Esophagus squamous epithelium (tissue), 5 donors: ENCODE data around the gene APOL4. TPM values are rescaled to one million over a fixed set of nuclear protein-coding genes. Genes with fewer than 3 reads are reported as not detected.
A peak's percentile ranks its signal among the peaks of the same experiment; 100 is the strongest.

ENCODE experiments used
- DNase-seq: peaks from one replicate; lab custom pipeline; 2025; lab: John Stamatoyannopoulos, UW
- H3K27ac ChIP-seq, 4 donors: fragments of 200-600 bp; sonication (generic); one replicate each; pipeline ENCODE4 v1.5.1; 2016 to 2019; ENCODE audit warnings: mild to moderate bottlenecking in 1 of 4
- H3K27me3 ChIP-seq, 4 donors: fragments of 200-600 bp; sonication (generic); 1 replicate in 3 of 4; 2 replicates in 1 of 4; pipeline versions ENCODE4 v1.5.1 to v1.6.0; 2017 to 2021; ENCODE audit warnings: antibody characterized with exemption in 1 of 4
- H3K36me3 ChIP-seq, 3 donors: fragments of 200-600 bp; sonication (generic); one replicate each; pipeline ENCODE4 v1.5.1; 2016 to 2019
- H3K4me1 ChIP-seq, 3 donors: fragments of 200-600 bp; sonication (generic); one replicate each; pipeline ENCODE4 v1.5.1; 2017 to 2019
- H3K4me3 ChIP-seq, 4 donors: fragments of 200-600 bp; sonication (generic); 1 replicate in 3 of 4; 2 replicates in 1 of 4; pipeline ENCODE4 v1.5.1; 2016 to 2019; ENCODE audit warnings: mild to moderate bottlenecking in 2 of 4, moderate library complexity in 1 of 4
- H3K9me3 ChIP-seq, 3 donors: fragments of 200-600 bp; sonication (generic); one replicate each; pipeline ENCODE4 v1.5.1; 2016 to 2019
- POLR2A ChIP-seq, 4 donors: fragments of 450-650 bp; IDR thresholded peaks; one replicate each; pipeline ENCODE4 v1.6.1; 2017; ENCODE audit warnings: antibody characterized with exemption in 4 of 4, mild to moderate bottlenecking in 4 of 4, moderate library complexity in 3 of 4
- WGBS, 2 donors: methylation state at CpG; one replicate each; pipeline ENCODE4 v1.1.5; 2018; 5-methylcytosine and 5-hydroxymethylcytosine counted together
- intact Hi-C: fragments of 100-400 bp; cut with DNase I; formaldehyde crosslinking; loops from one replicate; pipeline ENCODE4 v1.15.0; 2022
- total RNA-seq, 4 donors: library from RNA; depleted of rRNA; stranded (reverse); fragments of >200 nt; gene quantifications; one replicate each; pipeline ENCODE4 v1.1.0, GENCODE V29; 2016
- TF ChIP-seq, protein P1 (sequence below), 6 experiments: fragments of 450-650 bp in 4 of 6; fragments of 200-600 bp in 2 of 6; sonication (generic) in 2 of 6; IDR thresholded peaks; one replicate each; pipeline ENCODE4 v1.5.1; 2016 to 2019; ENCODE audit warnings: antibody characterized with exemption in 6 of 6, mild to moderate bottlenecking in 4 of 6, moderate library complexity in 4 of 6
- donor health status: DM: yes; HTN: yes; CAD: no.

The APOL4 gene
- total RNA-seq, 4 donors from 2014 or later: 0.45 to 10.3 (median 2.1) TPM

DNA sequence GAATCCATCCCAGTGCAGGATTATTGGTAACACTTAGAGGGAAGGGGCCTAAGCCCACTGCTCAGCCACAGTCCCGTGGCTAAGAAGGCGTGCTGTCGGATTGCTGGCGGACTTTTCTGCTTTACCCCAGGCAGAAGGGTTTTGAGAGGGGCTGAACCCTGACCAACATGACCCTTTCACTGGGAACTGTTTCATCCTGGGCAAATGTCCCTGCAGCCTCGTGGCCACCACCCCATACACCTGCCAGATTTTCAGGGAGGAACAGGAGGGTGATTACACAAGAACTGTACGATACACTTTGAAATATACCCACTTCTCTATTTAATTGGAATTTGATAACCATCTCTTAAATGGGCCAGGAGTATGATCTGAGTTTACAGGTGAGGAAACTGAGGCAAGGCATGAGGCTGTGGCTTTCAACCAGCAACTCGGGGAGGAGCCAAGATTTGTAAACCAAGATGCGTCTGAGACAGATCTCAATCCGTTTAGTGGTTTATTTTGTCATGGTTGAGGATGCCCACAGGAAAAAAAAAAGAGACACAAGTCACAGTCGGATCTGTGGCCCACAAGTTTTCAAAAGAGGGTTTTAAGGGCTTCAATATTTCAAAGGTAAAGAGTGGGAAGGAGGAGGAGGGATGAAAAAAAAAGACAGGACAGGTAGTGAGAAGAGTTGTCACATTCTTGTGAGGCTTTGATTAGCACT is 34.9 kb downstream of the APOL4 start:
- intact Hi-C loops: no loop called here
- H3K27ac ChIP-seq: no peak overlapping the region
- TF ChIP-seq, protein P1, sequence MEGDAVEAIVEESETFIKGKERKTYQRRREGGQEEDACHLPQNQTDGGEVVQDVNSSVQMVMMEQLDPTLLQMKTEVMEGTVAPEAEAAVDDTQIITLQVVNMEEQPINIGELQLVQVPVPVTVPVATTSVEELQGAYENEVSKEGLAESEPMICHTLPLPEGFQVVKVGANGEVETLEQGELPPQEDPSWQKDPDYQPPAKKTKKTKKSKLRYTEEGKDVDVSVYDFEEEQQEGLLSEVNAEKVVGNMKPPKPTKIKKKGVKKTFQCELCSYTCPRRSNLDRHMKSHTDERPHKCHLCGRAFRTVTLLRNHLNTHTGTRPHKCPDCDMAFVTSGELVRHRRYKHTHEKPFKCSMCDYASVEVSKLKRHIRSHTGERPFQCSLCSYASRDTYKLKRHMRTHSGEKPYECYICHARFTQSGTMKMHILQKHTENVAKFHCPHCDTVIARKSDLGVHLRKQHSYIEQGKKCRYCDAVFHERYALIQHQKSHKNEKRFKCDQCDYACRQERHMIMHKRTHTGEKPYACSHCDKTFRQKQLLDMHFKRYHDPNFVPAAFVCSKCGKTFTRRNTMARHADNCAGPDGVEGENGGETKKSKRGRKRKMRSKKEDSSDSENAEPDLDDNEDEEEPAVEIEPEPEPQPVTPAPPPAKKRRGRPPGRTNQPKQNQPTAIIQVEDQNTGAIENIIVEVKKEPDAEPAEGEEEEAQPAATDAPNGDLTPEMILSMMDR (IDR thresholded peaks at IDR 0.05): no peak
- TF ChIP-seq POLR2A (IDR thresholded peaks at IDR 0.05): no peak
- H3K9me3 ChIP-seq: no peaks in the 10 kb centered on the region
- H3K36me3 ChIP-seq: no peaks in the 10 kb centered on the region
- H3K4me1 ChIP-seq: peaks cover 0 to 34% (median 11%) of the 10 kb centered on the region in 3 donors
- no peak for DNase-seq
- no peaks in the 10 kb centered on the region for H3K27me3 ChIP-seq
- no peak overlapping the region for H3K4me3 ChIP-seq
- WGBS, 2 donors: 57 to 75% methylated on average over 5 to 7 of the region's 10 CpGs

DNA sequence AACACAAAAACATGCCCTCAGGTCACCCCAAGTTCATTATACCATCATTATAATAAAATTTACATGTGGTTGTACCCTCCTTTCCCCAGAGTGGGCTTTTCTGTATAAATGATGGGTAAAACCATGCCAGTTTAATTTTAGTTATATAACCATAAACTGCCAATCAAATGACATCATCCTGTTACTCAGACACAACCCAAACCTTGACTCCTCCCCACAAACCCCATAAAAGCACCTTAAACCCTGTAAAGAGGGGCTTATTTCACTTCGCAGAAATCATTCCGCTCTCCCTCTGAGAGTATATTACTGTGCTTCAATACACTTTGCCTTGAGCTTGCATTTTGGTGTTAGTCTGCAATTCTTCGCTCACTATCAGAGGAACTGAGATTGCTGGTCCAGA is 35.5 kb downstream of the APOL4 start:
- WGBS, 2 donors: 88 to 95% methylated on average over 3 of the region's 3 CpGs
- H3K27me3 ChIP-seq: no peaks in the 10 kb centered on the region
- H3K9me3 ChIP-seq: no peaks in the 10 kb centered on the region
- H3K4me3 ChIP-seq: no peak overlapping the region
- H3K27ac ChIP-seq: no peak overlapping the region
- intact Hi-C loops: no loop called here
- peaks cover 0 to 40% (median 11%) of the 10 kb centered on the region in 3 donors for H3K4me1 ChIP-seq
- TF ChIP-seq POLR2A (IDR thresholded peaks at IDR 0.05): no peak
- TF ChIP-seq, protein P1 (IDR thresholded peaks at IDR 0.05): no peak
- no peak for DNase-seq
- H3K36me3 ChIP-seq: no peaks in the 10 kb centered on the region

DNA sequence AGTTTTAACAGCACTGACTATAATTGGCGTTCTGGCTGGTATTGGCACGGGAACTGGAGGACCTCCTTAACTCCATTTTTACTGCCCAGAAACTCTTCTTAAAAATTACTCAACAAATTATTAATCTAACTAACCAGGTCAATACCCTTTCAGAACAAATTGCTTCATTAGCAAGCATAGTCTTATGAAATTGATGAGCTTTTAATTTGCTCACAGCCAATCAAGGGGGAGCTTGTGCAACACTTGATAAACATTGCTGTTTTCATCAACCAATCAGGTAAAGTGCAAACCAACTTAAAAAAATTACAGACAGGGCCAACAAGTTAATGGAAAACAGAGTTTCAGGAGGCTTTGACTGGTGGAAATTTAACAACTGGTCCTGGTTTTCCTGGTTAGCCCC is 36.5 kb downstream of the APOL4 start:
- H3K36me3 ChIP-seq: no peaks in the 10 kb centered on the region
- H3K27me3 ChIP-seq: no peaks in the 10 kb centered on the region
- 48 to 53% methylated on average over 2 of the region's 2 CpGs for WGBS, 2 donors
- H3K27ac ChIP-seq: peak overlapping the region in 1 of 4 donors; percentile 66
- H3K4me1 ChIP-seq: peaks cover 4 to 49% (median 15%) of the 10 kb centered on the region in 3 donors
- DNase-seq: no peak
- TF ChIP-seq POLR2A (IDR thresholded peaks at IDR 0.05): no peak
- TF ChIP-seq, protein P1 (IDR thresholded peaks at IDR 0.05): no peak
- intact Hi-C loops: no loop called here
- H3K9me3 ChIP-seq: no peaks in the 10 kb centered on the region
- H3K4me3 ChIP-seq: no peak overlapping the region

DNA sequence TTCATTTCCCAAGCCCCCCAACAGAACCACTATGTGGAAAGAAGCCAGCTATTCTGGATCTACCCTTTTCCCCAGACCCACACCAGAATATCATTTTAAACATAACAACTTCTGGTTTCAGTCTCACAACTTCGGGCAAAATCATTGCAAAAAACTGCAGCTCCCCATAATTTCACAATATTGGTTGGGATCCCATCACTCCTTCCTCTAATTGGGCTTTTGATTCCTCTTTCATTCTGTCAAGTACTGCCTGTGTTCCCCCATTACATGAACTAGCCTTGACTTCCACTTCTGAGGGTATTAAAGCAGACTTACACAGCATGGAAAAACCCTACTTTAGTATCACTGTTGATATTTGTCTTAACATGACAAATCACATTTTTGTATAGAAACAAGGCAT is 37.0 kb downstream of the APOL4 start:
- Histone ChIP-seq H3K4me1 (peaks cover 10 to 55% (median 21%) of the 10 kb centered on the region in 3 donors), H3K27me3 (no peaks in the 10 kb centered on the region), H3K27ac (peak overlapping the region in 1 of 4 donors; percentile 66), H3K4me3 (no peak overlapping the region), H3K9me3 (no peaks in the 10 kb centered on the region), H3K36me3 (no peaks in the 10 kb centered on the region)
- TF ChIP-seq POLR2A (IDR thresholded peaks at IDR 0.05): no peak
- TF ChIP-seq, protein P1 (IDR thresholded peaks at IDR 0.05): no peak
- intact Hi-C loops: no loop called here
- 18 to 35% methylated on average over 1 of the region's 1 CpG for WGBS, 2 donors
- no peak for DNase-seq

DNA sequence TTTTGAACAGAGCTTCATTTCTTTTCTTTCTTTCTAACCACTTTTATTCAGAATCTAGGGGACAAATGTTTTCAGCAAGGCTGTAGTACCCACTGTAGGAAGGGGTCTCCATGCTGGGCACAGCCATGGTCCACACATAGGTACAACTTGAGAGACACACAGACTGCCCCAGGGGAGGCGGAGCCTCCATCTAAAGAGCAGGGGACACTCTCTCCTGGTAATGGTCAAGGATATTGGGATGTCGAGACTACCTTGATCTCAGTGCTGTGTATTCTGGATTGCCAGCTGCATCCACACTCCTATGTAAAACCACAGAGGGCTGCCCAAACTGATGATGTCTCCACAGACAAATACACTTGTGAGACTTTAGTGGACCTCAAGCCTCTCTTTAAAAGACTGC is 38.1 kb downstream of the APOL4 start:
- H3K27ac ChIP-seq: peak overlapping the region in 1 of 4 donors; percentile 92
- no peak for DNase-seq
- H3K4me1 ChIP-seq: peaks cover 17 to 66% (median 32%) of the 10 kb centered on the region in 3 donors
- no peak for TF ChIP-seq POLR2A (IDR thresholded peaks at IDR 0.05)
- TF ChIP-seq, protein P1 (IDR thresholded peaks at IDR 0.05): no peak
- no peaks in the 10 kb centered on the region for H3K36me3 ChIP-seq
- no peaks in the 10 kb centered on the region for H3K27me3 ChIP-seq
- H3K4me3 ChIP-seq: no peak overlapping the region
- intact Hi-C loops: no loop called here
- 97% methylated on average over 2 of the region's 2 CpGs; no CpG with 5 or more reads in 1 of the 2 donors for WGBS, 2 donors
- no peaks in the 10 kb centered on the region for H3K9me3 ChIP-seq
